A549 (cell line): ENCODE measurements around the gene YIPF3. TPM values are rescaled to one million over a fixed set of nuclear protein-coding genes. Genes with fewer than 3 reads are reported as not detected.

Experiments used
- ATAC-seq, 2 experiments: fragments of 200-7000 bp in 1 of 2; fragments of >200 bp in 1 of 2; cut with Nextera tagmentation in 1 of 2; cut with Tn5 transposase in 1 of 2; 3 replicates each; pipeline versions ENCODE4 v1.8.0 to v1.9.1; 2018 to 2020; ENCODE audit warnings: mild to moderate bottlenecking in 1 of 2, moderate library complexity in 1 of 2
- CTCF ChIA-PET: fragments of 300-600 bp; sonication (Branson Sonifier 250); formaldehyde crosslinking; extraction: SDS; loops from one replicate; lab custom pipeline; 2021; ENCODE audit warnings: antibody characterized with exemption, inconsistent platforms; lab: Yijun Ruan, JAX
- POLR2A ChIA-PET: fragments of 350-600 bp; formaldehyde crosslinking; extraction: SDS; loops from one replicate; lab custom pipeline; 2021; ENCODE audit warnings: antibody characterized with exemption, inconsistent platforms; lab: Yijun Ruan, JAX
- DNase-seq, 2 experiments: peaks; one replicate each; pipeline versions ENCODE4 v3.0.0 to v3.0.0-alpha.2; 2011 to 2016; ENCODE audit warnings: low read depth in 1 of 2, low spot score in 1 of 2
- FAIRE-seq: peaks from 2 replicates; lab custom pipeline; 2011; peaks lifted over from hg19 to GRCh38; lab: Jason Lieb, UNC
- H3K27ac ChIP-seq, 2 experiments: fragments of >200 bp; sonication (Bioruptor Twin); formaldehyde crosslinking; 3 replicates each; pipeline ENCODE4 v1.5.1; 2016 to 2017
- H3K4me1 ChIP-seq: fragments of >200 bp; sonication (Bioruptor Twin); formaldehyde crosslinking; 3 replicates; pipeline ENCODE4 v1.6.1; 2016
- H3K4me2 ChIP-seq: fragments of >200 bp; sonication (Bioruptor Twin); formaldehyde crosslinking; 3 replicates; pipeline ENCODE4 v1.6.1; 2016
- H3K4me3 ChIP-seq: fragments of >200 bp; sonication (Bioruptor Twin); formaldehyde crosslinking; 3 replicates; pipeline ENCODE4 v1.5.1; 2016
- H3K9me3 ChIP-seq: fragments of >200 bp; sonication (Bioruptor Twin); formaldehyde crosslinking; 3 replicates; pipeline ENCODE4 v1.6.1; 2016
- CHD2 ChIP-seq: fragments of 150-350 bp; IDR thresholded peaks from 2 replicates; pipeline ENCODE4 v1.6.1; 2014; ENCODE audit warnings: low read length; ENCODE audit not compliant: partially characterized antibody
- EHF ChIP-seq: fragments of 250-450 bp; sonication (Bioruptor Pico); IDR thresholded peaks from 2 replicates; pipeline ENCODE4 v1.5.0; 2020; ENCODE audit warnings: mild to moderate bottlenecking
- ELK1 ChIP-seq: fragments of 150-350 bp; IDR thresholded peaks from 2 replicates; pipeline ENCODE4 v1.6.1; 2014; ENCODE audit warnings: low read depth, mild to moderate bottlenecking, low read length
- ESRRA ChIP-seq: fragments of 150-350 bp; IDR thresholded peaks from 2 replicates; pipeline ENCODE4 v1.6.1; 2014; ENCODE audit warnings: mild to moderate bottlenecking, low read length, borderline replicate concordance
- FOSB ChIP-seq: fragments of 250-450 bp; sonication (Bioruptor Pico); IDR thresholded peaks from 2 replicates; pipeline ENCODE4 v1.5.0; 2020; ENCODE audit warnings: mild to moderate bottlenecking, moderate library complexity
- HDAC2 ChIP-seq: fragments of 200-600 bp; sonication (generic); IDR thresholded peaks from 2 replicates; pipeline ENCODE4 v1.6.1; 2016
- HOXA7 ChIP-seq: fragments of 250-450 bp; sonication (Bioruptor Pico); IDR thresholded peaks from 2 replicates; pipeline ENCODE4 v1.5.0; 2020; ENCODE audit warnings: mild to moderate bottlenecking, moderate library complexity
- HOXB13 ChIP-seq: fragments of 250-450 bp; sonication (Bioruptor Pico); IDR thresholded peaks from 2 replicates; pipeline ENCODE4 v1.5.0; 2020; ENCODE audit warnings: low read depth, mild to moderate bottlenecking, moderate library complexity
- HOXB5 ChIP-seq: fragments of 250-450 bp; sonication (Bioruptor Pico); IDR thresholded peaks from 2 replicates; pipeline ENCODE4 v1.5.0; 2020; ENCODE audit warnings: mild to moderate bottlenecking, moderate library complexity
- JUN ChIP-seq, 2 experiments: fragments of >200 bp; sonication (Bioruptor Twin); formaldehyde crosslinking; IDR thresholded peaks; 2 replicates in 1 of 2; 3 replicates in 1 of 2; pipeline ENCODE4 v1.6.1; 2016 to 2017
- JUNB ChIP-seq: fragments of >200 bp; sonication (Bioruptor Twin); formaldehyde crosslinking; IDR thresholded peaks from 2 replicates; pipeline ENCODE4 v1.6.1; 2016
- KDM1A ChIP-seq: fragments of 200-600 bp; sonication (generic); IDR thresholded peaks from 2 replicates; pipeline ENCODE4 v1.6.1; 2016; ENCODE audit warnings: low read depth, mild to moderate bottlenecking
- KDM5A ChIP-seq: fragments of 200-600 bp; sonication (generic); IDR thresholded peaks from 2 replicates; pipeline ENCODE4 v1.6.1; 2016; ENCODE audit warnings: antibody characterized with exemption, mild to moderate bottlenecking
- MAZ ChIP-seq: fragments of 150-350 bp; IDR thresholded peaks from 2 replicates; pipeline ENCODE4 v1.6.1; 2014; ENCODE audit warnings: antibody characterized with exemption, low read depth, low read length, borderline replicate concordance
- MYC ChIP-seq: IDR thresholded peaks from 2 replicates; pipeline ENCODE4 v1.6.1; 2012; ENCODE audit warnings: mild to moderate bottlenecking, inconsistent platforms, low read length, improper control_type of control experiment, borderline replicate concordance
- NR3C1 ChIP-seq: fragments of >200 bp; sonication (Bioruptor Twin); formaldehyde crosslinking; IDR thresholded peaks from 3 replicates; pipeline ENCODE4 v1.6.1; 2017
- PHF8 ChIP-seq: fragments of 200-600 bp; sonication (generic); IDR thresholded peaks from 2 replicates; pipeline ENCODE4 v1.6.1; 2016; ENCODE audit warnings: low read depth, mild to moderate bottlenecking, antibody characterized with exemption, moderate library complexity, borderline replicate concordance
- POLR2A ChIP-seq: IDR thresholded peaks from 2 replicates; pipeline ENCODE4 v1.6.1; 2012; ENCODE audit warnings: mild to moderate bottlenecking, low read length
- RAD21 ChIP-seq, 2 experiments: fragments of >200 bp in 1 of 2; sonication (Bioruptor Twin) in 1 of 2; formaldehyde crosslinking in 1 of 2; IDR thresholded peaks in 1 of 2; conservative IDR thresholded peaks in 1 of 2; 2 replicates in 1 of 2; 3 replicates in 1 of 2; pipeline ENCODE4 v1.6.1; 2012 to 2018; ENCODE audit warnings: inconsistent platforms in 1 of 2
- RARB ChIP-seq: fragments of 250-450 bp; sonication (Bioruptor Pico); IDR thresholded peaks from 2 replicates; pipeline ENCODE4 v1.8.0; 2021; ENCODE audit warnings: mild to moderate bottlenecking, moderate library complexity
- RCOR1 ChIP-seq: fragments of 150-350 bp; IDR thresholded peaks from 2 replicates; pipeline ENCODE4 v1.6.1; 2014; ENCODE audit warnings: antibody characterized with exemption, low read length, low read depth
- SMC3 ChIP-seq: fragments of >200 bp; sonication (Bioruptor Twin); formaldehyde crosslinking; IDR thresholded peaks from 3 replicates; pipeline ENCODE4 v1.6.1; 2018; ENCODE audit warnings: inconsistent platforms
- TFCP2L1 ChIP-seq: fragments of 250-450 bp; sonication (Bioruptor Pico); IDR thresholded peaks from 2 replicates; pipeline ENCODE4 v1.5.0; 2021; ENCODE audit warnings: mild to moderate bottlenecking
- TP53 ChIP-seq: fragments of 250-450 bp; sonication (Bioruptor Pico); IDR thresholded peaks from 2 replicates; pipeline ENCODE4 v1.5.0; 2021; ENCODE audit warnings: mild to moderate bottlenecking, moderate library complexity
- ZC3H11A ChIP-seq: fragments of 450-650 bp; IDR thresholded peaks from 2 replicates; pipeline ENCODE4 v1.6.1; 2014; ENCODE audit warnings: antibody characterized with exemption, mild to moderate bottlenecking
- ZSCAN20 ChIP-seq: fragments of 250-450 bp; sonication (Bioruptor Pico); IDR thresholded peaks from 2 replicates; pipeline ENCODE4 v1.8.0; 2022; ENCODE audit warnings: mild to moderate bottlenecking, moderate library complexity
- WGBS: methylation state at CpG from one replicate; pipeline ENCODE4 v1.1.6; 2017; ENCODE audit errors: missing lambda C conversion rate; 5-methylcytosine and 5-hydroxymethylcytosine counted together
- polyA plus RNA-seq, 4 experiments: library from polyadenylated mRNA; depleted of rRNA in 3 of 4; stranded (reverse); fragments of >200 nt; fragmentation: RNase III in 1 of 4; extraction: RNeasy Plus Mini Kit Qiagen cat#74134 plus additional on column Dnase treatment in 1 of 4; gene quantifications; 2 replicates in 3 of 4; 3 replicates in 1 of 4; pipeline ENCODE4 v1.2.3, GENCODE V29; 2011 to 2017
- TF ChIP-seq, protein P1 (sequence below): fragments of 250-450 bp; sonication (Bioruptor Pico); IDR thresholded peaks from 2 replicates; pipeline ENCODE4 v1.5.0; 2020; ENCODE audit warnings: low read depth, mild to moderate bottlenecking, moderate library complexity
- TF ChIP-seq, protein P2 (sequence below): fragments of 450-650 bp; IDR thresholded peaks from 2 replicates; pipeline ENCODE4 v1.6.1; 2014; ENCODE audit warnings: antibody characterized with exemption
- TF ChIP-seq, protein P3 (sequence below): IDR thresholded peaks from 2 replicates; pipeline ENCODE4 v1.6.1; 2012
- TF ChIP-seq, protein P4 (sequence below): fragments of >200 bp; sonication (Bioruptor Twin); formaldehyde crosslinking; IDR thresholded peaks from 2 replicates; pipeline ENCODE4 v1.6.1; 2016

Gene YIPF3
- polyA plus RNA-seq, 2 of the 4 experiments (the other 2 are of a cell fraction): 63.4 to 108 TPM

DNA sequence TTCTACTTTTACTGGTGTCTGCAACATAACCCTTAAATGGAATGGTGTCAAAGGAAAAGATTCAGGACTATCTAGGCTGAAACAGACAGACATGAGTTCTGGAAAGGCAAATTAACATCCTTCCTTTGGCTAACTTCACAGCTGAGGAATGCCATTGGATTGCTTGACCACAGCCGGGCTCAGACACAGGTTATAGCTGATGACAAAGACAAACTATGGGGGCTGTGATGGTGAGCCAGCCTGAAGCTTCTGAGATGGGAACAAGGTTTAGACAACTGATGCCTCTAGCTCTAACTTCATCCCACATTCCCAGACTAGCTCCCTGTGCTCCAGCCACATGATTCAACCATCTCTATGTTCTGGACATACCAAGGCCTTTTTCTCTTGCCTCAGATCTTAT lies 15.5 kb upstream of the YIPF3 start:
- no peak for ATAC-seq
- ChIA-PET CTCF (no interaction called here), POLR2A (no interaction called here)
- Histone ChIP-seq H3K9me3 (no peaks in the 10 kb centered on the region), H3K27ac (no peak overlapping the region), H3K4me1 (no peaks in the 10 kb centered on the region), H3K4me3 (no peak overlapping the region), H3K4me2 (no peak overlapping the region)
- FAIRE-seq: no peak
- TF ChIP-seq ESRRA (no peak), ELK1 (no peak), HOXA7 (CRISPR knock-in tag) (no peak), TP53 (CRISPR knock-in tag) (no peak), HDAC2 (no peak)
- DNase-seq: no peak
- WGBS: 88% methylated on average over 1 of the region's 1 CpG

- CTCF ChIA-PET: interaction anchor here (0.6 to 1.0 kb wide), 3 partner anchors 18 to 51 kb away, joined by 3 to 4 read pairs (median 3); no protein-coding TSS in a partner anchor
- Histone ChIP-seq H3K4me3 (no peak overlapping the region), H3K9me3 (no peaks in the 10 kb centered on the region), H3K4me2 (no peak overlapping the region), H3K4me1 (no peaks in the 10 kb centered on the region), H3K27ac (no peak overlapping the region)
- ATAC-seq (no peak), FAIRE-seq (no peak), DNase-seq (no peak)
- POLR2A ChIA-PET: interaction anchor here (1.0 to 1.2 kb wide), 2 partner anchors 14 to 51 kb away, joined by 3 to 4 read pairs; partner anchors contain the start of genes LRRC73 and XPO5
- 97% methylated on average over 10 of the region's 10 CpGs for WGBS
- TF ChIP-seq TFCP2L1: no peak
- TF ChIP-seq MAZ: no peak
- no peak for TF ChIP-seq EHF (CRISPR knock-in tag)
- TF ChIP-seq, protein P1, sequence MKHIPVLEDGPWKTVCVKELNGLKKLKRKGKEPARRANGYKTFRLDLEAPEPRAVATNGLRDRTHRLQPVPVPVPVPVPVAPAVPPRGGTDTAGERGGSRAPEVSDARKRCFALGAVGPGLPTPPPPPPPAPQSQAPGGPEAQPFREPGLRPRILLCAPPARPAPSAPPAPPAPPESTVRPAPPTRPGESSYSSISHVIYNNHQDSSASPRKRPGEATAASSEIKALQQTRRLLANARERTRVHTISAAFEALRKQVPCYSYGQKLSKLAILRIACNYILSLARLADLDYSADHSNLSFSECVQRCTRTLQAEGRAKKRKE (CRISPR knock-in tag): no peak
- TF ChIP-seq, protein P2, sequence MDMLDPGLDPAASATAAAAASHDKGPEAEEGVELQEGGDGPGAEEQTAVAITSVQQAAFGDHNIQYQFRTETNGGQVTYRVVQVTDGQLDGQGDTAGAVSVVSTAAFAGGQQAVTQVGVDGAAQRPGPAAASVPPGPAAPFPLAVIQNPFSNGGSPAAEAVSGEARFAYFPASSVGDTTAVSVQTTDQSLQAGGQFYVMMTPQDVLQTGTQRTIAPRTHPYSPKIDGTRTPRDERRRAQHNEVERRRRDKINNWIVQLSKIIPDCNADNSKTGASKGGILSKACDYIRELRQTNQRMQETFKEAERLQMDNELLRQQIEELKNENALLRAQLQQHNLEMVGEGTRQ: no peak
- no peak for TF ChIP-seq KDM5A
- TF ChIP-seq FOSB (CRISPR knock-in tag): no peak
- TF ChIP-seq PHF8: no peak
- no peak for TF ChIP-seq HDAC2
- TF ChIP-seq, protein P3, sequence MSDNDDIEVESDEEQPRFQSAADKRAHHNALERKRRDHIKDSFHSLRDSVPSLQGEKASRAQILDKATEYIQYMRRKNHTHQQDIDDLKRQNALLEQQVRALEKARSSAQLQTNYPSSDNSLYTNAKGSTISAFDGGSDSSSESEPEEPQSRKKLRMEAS: no peak
- no peak for TF ChIP-seq RARB
- TF ChIP-seq RAD21 (conservative IDR thresholded peaks at IDR 0.05 in 1 of 2, IDR thresholded peaks at IDR 0.05 in 1 of 2): no peak
- TF ChIP-seq NR3C1: no peak
- TF ChIP-seq RCOR1: no peak
- no peak for TF ChIP-seq HOXB13 (CRISPR knock-in tag)
- TF ChIP-seq CHD2: no peak
- TF ChIP-seq ZSCAN20 (CRISPR knock-in tag): no peak
- no peak for TF ChIP-seq JUNB
- TF ChIP-seq POLR2A: no peak
- no peak for TF ChIP-seq MYC
- TF ChIP-seq, all 56 proteins: peak for 0
Observed at GRCh38 chr6:43524483-43524961, 7.8 kb upstream of the YIPF3 start.

- ChIA-PET POLR2A (no interaction called here), CTCF (no interaction called here)
- no peak for TF ChIP-seq ELK1
- no peak for TF ChIP-seq SMC3
- TF ChIP-seq HOXB5: no peak
- TF ChIP-seq, protein P4, sequence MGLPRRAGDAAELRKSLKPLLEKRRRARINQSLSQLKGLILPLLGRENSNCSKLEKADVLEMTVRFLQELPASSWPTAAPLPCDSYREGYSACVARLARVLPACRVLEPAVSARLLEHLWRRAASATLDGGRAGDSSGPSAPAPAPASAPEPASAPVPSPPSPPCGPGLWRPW: no peak
- no peak for TF ChIP-seq KDM1A
- no peak for TF ChIP-seq MAZ
- no peak for TF ChIP-seq NR3C1
- TF ChIP-seq JUN (IDR thresholded peaks at IDR 0.05): no peak
- no peak for TF ChIP-seq ZC3H11A
- ATAC-seq (no peak), DNase-seq (no peak), FAIRE-seq (no peak)
- no peak overlapping the region for H3K4me2 ChIP-seq
- no peak overlapping the region for H3K27ac ChIP-seq
- no CpG with 5 or more reads among the region's 3 CpGs for WGBS
- no peaks in the 10 kb centered on the region for H3K9me3 ChIP-seq
- H3K4me3 ChIP-seq: no peak overlapping the region
- peaks cover 6% of the 10 kb centered on the region; the same call in 2 of the 3 replicates for H3K4me1 ChIP-seq
Observed at GRCh38 chr6:43523284-43523683, 6.6 kb upstream of the YIPF3 start.
